Kidney glomerular epithelial cell (primary cell): ENCODE results near the gene SLC8A2.

Experiments
- DNase-seq: peaks from one replicate; lab custom pipeline; 2025; lab: John Stamatoyannopoulos, UW

Gene SLC8A2

GRCh38 chr19:47381121-47381520 lies 90.6 kb downstream of the SLC8A2 start:
- DNase-seq: no peak

- no peak for DNase-seq
These were observed 91.1 kb downstream of the SLC8A2 start for GRCh38 chr19:47380559-47380958.

GRCh38 chr19:47379381-47379938 lies 92.2 kb downstream of the SLC8A2 start:
- no peak for DNase-seq

GRCh38 chr19:47378246-47378645 lies 93.4 kb downstream of the SLC8A2 start:
- DNase-seq: no peak
